Activated naive CD4-positive, alpha-beta T cell treated with anti-CD3 and anti-CD28 coated beads, Interleukin-2, amount 50 U/mL, for 24 hours (primary cell): ENCODE results near the gene ZNF324B.
"Not testable (repeated sequence)": the region's sequence is repeated elsewhere in the genome, so short reads cannot be mapped to it uniquely, and the experiment has no call there.

Experiments used
- H3K27ac Mint-ChIP-seq: one replicate; pipeline ENCODE4 v1.8.0; 2021; ENCODE audit warnings: mild to moderate bottlenecking, mixed read lengths
- H3K27me3 Mint-ChIP-seq: one replicate; pipeline ENCODE4 v1.8.0; 2021; ENCODE audit warnings: mixed read lengths
- H3K36me3 Mint-ChIP-seq: one replicate; pipeline ENCODE4 v1.8.0; 2021; ENCODE audit warnings: mixed read lengths
- H3K4me1 Mint-ChIP-seq: one replicate; pipeline ENCODE4 v1.8.0; 2021; ENCODE audit warnings: mixed read lengths
- H3K4me3 Mint-ChIP-seq: one replicate; pipeline ENCODE4 v1.8.0; 2021; ENCODE audit warnings: mild to moderate bottlenecking, mixed read lengths
- H3K9me3 Mint-ChIP-seq: one replicate; pipeline ENCODE4 v1.8.0; 2021; ENCODE audit warnings: mixed read lengths

The ZNF324B gene

GRCh38 chr19:58440556-58440955, 10.9 kb upstream of the ZNF324B start:
- H3K4me1 Mint-ChIP-seq = peaks cover 23% of the 10 kb centered on the region
- no peaks in the 10 kb centered on the region for H3K27me3 Mint-ChIP-seq
- H3K36me3 Mint-ChIP-seq = peaks cover 32% of the 10 kb centered on the region
- peak overlapping the region; percentile 93 for H3K27ac Mint-ChIP-seq
- H3K4me3 Mint-ChIP-seq = peak overlapping the region; percentile 95
- peaks cover 18% of the 10 kb centered on the region for H3K9me3 Mint-ChIP-seq

- H3K27ac Mint-ChIP-seq = not testable (repeated sequence)
- peaks cover 19% of the 10 kb centered on the region for H3K4me1 Mint-ChIP-seq
- peaks cover 16% of the 10 kb centered on the region for H3K36me3 Mint-ChIP-seq
Observed at GRCh38 chr19:58442986-58443385, 8.4 kb upstream of the ZNF324B start.

GRCh38 chr19:58448860-58449259, 2.6 kb upstream of the ZNF324B start:
- not testable (repeated sequence) for H3K27ac Mint-ChIP-seq, H3K36me3 Mint-ChIP-seq, H3K9me3 Mint-ChIP-seq, H3K4me3 Mint-ChIP-seq, H3K27me3 Mint-ChIP-seq
- H3K4me1 Mint-ChIP-seq = peaks cover 23% of the 10 kb centered on the region

More at GRCh38 chr19:58442986-58443385, 8.4 kb upstream of the ZNF324B start:
- H3K27me3 Mint-ChIP-seq, H3K4me3 Mint-ChIP-seq: not testable (repeated sequence)
- peaks cover 13% of the 10 kb centered on the region for H3K9me3 Mint-ChIP-seq

GRCh38 chr19:58449980-58450379, 1.4 kb upstream of the ZNF324B start:
- not testable (repeated sequence) for H3K9me3 Mint-ChIP-seq, H3K36me3 Mint-ChIP-seq, H3K27ac Mint-ChIP-seq, H3K27me3 Mint-ChIP-seq
- peaks cover 23% of the 10 kb centered on the region for H3K4me1 Mint-ChIP-seq
- H3K4me3 Mint-ChIP-seq = peak overlapping the region; percentile 4

- H3K4me3 Mint-ChIP-seq = peak overlapping the region; percentile 90
- H3K36me3 Mint-ChIP-seq = peaks cover 6% of the 10 kb centered on the region
- H3K9me3 Mint-ChIP-seq = peaks cover 8% of the 10 kb centered on the region
- peak overlapping the region; percentile 70 for H3K27ac Mint-ChIP-seq
- peaks cover 7% of the 10 kb centered on the region for H3K27me3 Mint-ChIP-seq
- peaks cover 23% of the 10 kb centered on the region for H3K4me1 Mint-ChIP-seq
Observed at GRCh38 chr19:58450856-58451357, 515 bp upstream of the ZNF324B start.

GRCh38 chr19:58453743-58454142, 2.3 kb downstream of the ZNF324B start:
- peak overlapping the region; percentile 55 for H3K4me3 Mint-ChIP-seq
- H3K9me3 Mint-ChIP-seq = no peaks in the 10 kb centered on the region
- H3K27ac Mint-ChIP-seq = no peak overlapping the region
- peaks cover 6% of the 10 kb centered on the region for H3K36me3 Mint-ChIP-seq
- H3K4me1 Mint-ChIP-seq = peaks cover 23% of the 10 kb centered on the region
- peaks cover 2% of the 10 kb centered on the region for H3K27me3 Mint-ChIP-seq

- Mint-ChIP-seq H3K4me3 (no peak overlapping the region), H3K9me3 (no peaks in the 10 kb centered on the region), H3K27me3 (no peaks in the 10 kb centered on the region), H3K36me3 (peaks cover 8% of the 10 kb centered on the region), H3K4me1 (peaks cover 26% of the 10 kb centered on the region), H3K27ac (no peak overlapping the region)
Observed at GRCh38 chr19:58455306-58455705, 3.9 kb downstream of the ZNF324B start.

- Mint-ChIP-seq H3K27ac (no peak overlapping the region), H3K9me3 (no peaks in the 10 kb centered on the region), H3K27me3 (no peaks in the 10 kb centered on the region), H3K36me3 (peaks cover 9% of the 10 kb centered on the region), H3K4me3 (no peak overlapping the region), H3K4me1 (peaks cover 18% of the 10 kb centered on the region)
Observed at GRCh38 chr19:58456111-58456510, 4.7 kb downstream of the ZNF324B start.

GRCh38 chr19:58460039-58460438, 8.6 kb downstream of the ZNF324B start:
- Mint-ChIP-seq H3K27me3 (no peaks in the 10 kb centered on the region), H3K9me3 (no peaks in the 10 kb centered on the region), H3K27ac (no peak overlapping the region), H3K36me3 (peaks cover 8% of the 10 kb centered on the region), H3K4me3 (no peak overlapping the region), H3K4me1 (peaks cover 3% of the 10 kb centered on the region)

GRCh38 chr19:58466089-58466759, 14.8 kb downstream of the ZNF324B start:
- Mint-ChIP-seq H3K27ac (no peak overlapping the region), H3K36me3 (no peaks in the 10 kb centered on the region), H3K27me3 (no peaks in the 10 kb centered on the region), H3K4me3 (peak overlapping the region; percentile 91), H3K9me3 (no peaks in the 10 kb centered on the region), H3K4me1 (peaks cover 18% of the 10 kb centered on the region)

- Mint-ChIP-seq H3K4me1 (peaks cover 18% of the 10 kb centered on the region), H3K27me3 (no peaks in the 10 kb centered on the region), H3K4me3 (peak within 1 kb of the TSS; percentile 91), H3K9me3 (no peaks in the 10 kb centered on the region), H3K27ac (peak within 1 kb of the TSS; percentile 84), H3K36me3 (no peaks in the 10 kb centered on the region)
Observed at GRCh38 chr19:58466760-58467589, 15.6 kb downstream of the ZNF324B start, which contains the start of gene ZNF324. TSS of gene ZNF324 (plus strand) at chr19:58467080. CDS start at chr19:58469186, 2,106 bp downstream.

GRCh38 chr19:58468216-58468839, 16.9 kb downstream of the ZNF324B start:
- no peaks in the 10 kb centered on the region for H3K9me3 Mint-ChIP-seq
- H3K27ac Mint-ChIP-seq = peak overlapping the region; percentile 23
- H3K36me3 Mint-ChIP-seq = no peaks in the 10 kb centered on the region
- H3K27me3 Mint-ChIP-seq = no peaks in the 10 kb centered on the region
- peak overlapping the region; percentile 91 for H3K4me3 Mint-ChIP-seq
- peaks cover 18% of the 10 kb centered on the region for H3K4me1 Mint-ChIP-seq

GRCh38 chr19:58469241-58470013, 18.0 kb downstream of the ZNF324B start:
- H3K27me3 Mint-ChIP-seq = no peaks in the 10 kb centered on the region
- no peaks in the 10 kb centered on the region for H3K9me3 Mint-ChIP-seq
- H3K4me3 Mint-ChIP-seq = peak overlapping the region; percentile 91
- no peaks in the 10 kb centered on the region for H3K36me3 Mint-ChIP-seq
- H3K4me1 Mint-ChIP-seq = peaks cover 19% of the 10 kb centered on the region
- no peak overlapping the region for H3K27ac Mint-ChIP-seq

GRCh38 chr19:58470837-58471543, 19.6 kb downstream of the ZNF324B start:
- not testable (repeated sequence) for H3K36me3 Mint-ChIP-seq, H3K27me3 Mint-ChIP-seq, H3K4me3 Mint-ChIP-seq, H3K9me3 Mint-ChIP-seq, H3K27ac Mint-ChIP-seq
- peaks cover 26% of the 10 kb centered on the region for H3K4me1 Mint-ChIP-seq
